Hepatocyte (in vitro differentiated cells): ENCODE data around the gene CACNG7. TPM values are rescaled to one million over a fixed set of nuclear protein-coding genes. Genes with fewer than 3 reads are reported as not detected.

Source experiments
- DNase-seq: peaks from one replicate; pipeline ENCODE4 v3.0.0-alpha.2; 2016; ENCODE audit warnings: low spot score
- H2AFZ ChIP-seq: fragments of 200-600 bp; sonication (generic); 2 replicates; pipeline ENCODE4 v1.6.0; 2016; ENCODE audit warnings: antibody characterized with exemption, mild to moderate bottlenecking
- H3K27ac ChIP-seq: fragments of 200-600 bp; sonication (generic); 2 replicates; pipeline ENCODE4 v1.5.1; 2016; ENCODE audit warnings: mild to moderate bottlenecking
- H3K27me3 ChIP-seq: fragments of 200-600 bp; sonication (generic); 2 replicates; pipeline ENCODE4 v1.6.1; 2016
- H3K36me3 ChIP-seq: fragments of 200-600 bp; sonication (generic); replicated peaks from 2 replicates; pipeline ENCODE4 v1.5.1; 2016; ENCODE audit warnings: low read depth; ENCODE audit not compliant: insufficient read depth
- H3K4me1 ChIP-seq: fragments of 200-600 bp; sonication (generic); 2 replicates; pipeline ENCODE4 v1.5.1; 2016; ENCODE audit warnings: mild to moderate bottlenecking, moderate library complexity; ENCODE audit not compliant: insufficient read depth
- H3K4me2 ChIP-seq: fragments of 200-600 bp; sonication (generic); 2 replicates; pipeline ENCODE4 v1.6.0; 2016
- H3K4me3 ChIP-seq: fragments of 200-600 bp; sonication (generic); 2 replicates; pipeline ENCODE4 v1.5.1; 2016; ENCODE audit warnings: mild to moderate bottlenecking
- H3K79me2 ChIP-seq: fragments of 200-600 bp; sonication (generic); 2 replicates; pipeline ENCODE4 v1.6.0; 2017; ENCODE audit warnings: mild to moderate bottlenecking
- H3K9me2 ChIP-seq: fragments of 200-600 bp; sonication (generic); replicated peaks from 2 replicates; pipeline ENCODE4 v1.6.0; 2017; ENCODE audit warnings: mild to moderate bottlenecking; ENCODE audit not compliant: insufficient read depth
- H3K9me3 ChIP-seq: fragments of 200-600 bp; sonication (generic); 2 replicates; pipeline ENCODE4 v1.5.1; 2016; ENCODE audit warnings: low read depth, mild to moderate bottlenecking
- H4K20me1 ChIP-seq: fragments of 200-600 bp; sonication (generic); 2 replicates; pipeline ENCODE4 v1.6.0; 2016; ENCODE audit warnings: mild to moderate bottlenecking; ENCODE audit not compliant: insufficient read depth, poor library complexity, severe bottlenecking
- EZH2 ChIP-seq: fragments of 200-600 bp; sonication (generic); IDR thresholded peaks from 2 replicates; pipeline ENCODE4 v1.6.1; 2016; ENCODE audit warnings: antibody characterized with exemption, mild to moderate bottlenecking, borderline replicate concordance
- EZH2phosphoT487 ChIP-seq: fragments of 200-600 bp; sonication (generic); IDR thresholded peaks from one replicate; pipeline ENCODE4 v1.6.1; 2018; ENCODE audit warnings: antibody characterized with exemption, mild to moderate bottlenecking, low read depth, moderate library complexity; ENCODE audit not compliant: unreplicated experiment, severe bottlenecking
- WGBS: methylation state at CpG from one replicate; pipeline ENCODE4 v1.1.6; 2016; ENCODE audit warnings: low lambda C conversion rate; ENCODE audit errors: missing lambda C conversion rate; 5-methylcytosine and 5-hydroxymethylcytosine counted together
- polyA plus RNA-seq: library from polyadenylated mRNA; unstranded; fragments of >200 nt; fragmentation: Nextera tagmentation; extraction: Ambion mirVana; gene quantifications from 2 replicates; pipeline ENCODE4 v1.2.1, GENCODE V29; 2016
- total RNA-seq: library from RNA; depleted of rRNA; stranded (reverse); fragments of >200 nt; gene quantifications from 2 replicates; pipeline ENCODE4 v1.2.3, GENCODE V29; 2014
- TF ChIP-seq, protein P1 (sequence below): fragments of 200-600 bp; sonication (generic); IDR thresholded peaks from 2 replicates; pipeline ENCODE4 v1.5.1; 2016; ENCODE audit warnings: antibody characterized with exemption, mild to moderate bottlenecking; ENCODE audit not compliant: poor library complexity

The CACNG7 gene, protein sequence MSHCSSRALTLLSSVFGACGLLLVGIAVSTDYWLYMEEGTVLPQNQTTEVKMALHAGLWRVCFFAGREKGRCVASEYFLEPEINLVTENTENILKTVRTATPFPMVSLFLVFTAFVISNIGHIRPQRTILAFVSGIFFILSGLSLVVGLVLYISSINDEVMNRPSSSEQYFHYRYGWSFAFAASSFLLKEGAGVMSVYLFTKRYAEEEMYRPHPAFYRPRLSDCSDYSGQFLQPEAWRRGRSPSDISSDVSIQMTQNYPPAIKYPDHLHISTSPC
- total RNA-seq, result 0.90 and 1.4 TPM in 2 replicates
- polyA plus RNA-seq, result 0.12 and 0.31 TPM in 2 replicates

DNA sequence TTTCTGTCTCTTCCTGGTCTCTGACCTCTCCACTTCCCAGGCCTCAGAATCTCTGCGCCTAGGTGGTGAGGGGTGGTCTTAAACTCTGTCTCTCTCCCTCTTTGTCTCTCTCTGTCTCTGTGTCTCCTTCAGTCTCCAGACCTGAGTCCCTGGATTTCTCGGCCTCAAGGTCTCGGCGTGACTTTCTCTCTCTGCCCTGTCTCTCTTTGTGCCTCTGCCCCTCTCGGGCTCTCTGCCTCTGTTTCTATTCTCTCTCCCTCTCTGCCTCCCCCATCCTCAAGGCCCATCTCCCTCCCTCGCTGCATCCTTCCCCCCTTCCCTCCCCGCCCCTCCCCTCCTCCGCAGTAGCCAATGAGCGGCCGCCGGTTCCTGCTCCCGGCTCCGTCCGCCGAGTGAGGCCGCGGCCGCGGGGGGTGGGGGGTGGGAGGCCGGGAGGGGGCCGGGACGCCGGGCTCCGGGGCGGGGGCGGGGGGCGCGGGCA is at the start of gene CACNG7:
TSS of gene CACNG7 (plus strand) at position 344 of the 481 bp plus-strand sequence. CDS start 3,554 bp downstream, outside the sequence.
- Histone ChIP-seq H3K79me2 (no peaks in the 10 kb centered on the region), H3K4me3 (no peak within 1 kb of the TSS), H3K27ac (no peak within 1 kb of the TSS), H3K4me1 (no peaks in the 10 kb centered on the region), H3K9me2 (no peaks in the 10 kb centered on the region), H3K4me2 (peak within 1 kb of the TSS; percentile 71), H2AFZ (no peak within 1 kb of the TSS), H3K27me3 (peaks cover 75% of the 10 kb centered on the region), H4K20me1 (no peaks in the 10 kb centered on the region), H3K36me3 (no peaks in the 10 kb centered on the region), H3K9me3 (no peaks in the 10 kb centered on the region)
- no peak for DNase-seq
- TF ChIP-seq EZH2, result no peak
- TF ChIP-seq EZH2phosphoT487, result peak; percentile 30
- 5% methylated on average over 4 of the region's 28 CpGs for WGBS

DNA sequence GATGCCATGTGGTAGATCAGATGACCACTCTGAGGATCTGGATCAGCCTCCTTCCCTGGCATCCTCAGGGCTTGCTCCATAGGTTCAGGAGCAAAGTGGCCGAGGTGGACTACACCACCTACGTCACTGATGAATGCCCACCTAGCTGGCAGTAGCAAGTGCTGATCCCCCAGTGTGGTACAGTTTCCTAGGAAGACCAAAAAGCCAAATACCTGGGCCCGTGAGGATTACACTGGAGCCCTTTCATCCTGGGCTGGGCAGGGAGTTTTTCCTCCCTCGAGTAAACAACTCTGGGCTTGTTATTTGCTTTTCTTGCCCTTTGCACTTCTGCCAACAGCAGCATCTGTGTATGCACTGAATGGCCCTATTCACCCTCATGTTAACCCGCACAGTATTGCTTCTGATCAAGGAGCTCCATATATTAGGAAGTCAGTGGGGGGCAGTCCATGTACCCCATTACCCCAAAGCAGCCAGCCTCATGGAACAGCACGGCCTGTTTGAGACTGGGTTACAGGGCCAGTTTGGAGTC is 44.7 kb upstream of the CACNG7 start:
- TF ChIP-seq EZH2phosphoT487 (no peak), EZH2 (no peak)
- TF ChIP-seq, protein P1, sequence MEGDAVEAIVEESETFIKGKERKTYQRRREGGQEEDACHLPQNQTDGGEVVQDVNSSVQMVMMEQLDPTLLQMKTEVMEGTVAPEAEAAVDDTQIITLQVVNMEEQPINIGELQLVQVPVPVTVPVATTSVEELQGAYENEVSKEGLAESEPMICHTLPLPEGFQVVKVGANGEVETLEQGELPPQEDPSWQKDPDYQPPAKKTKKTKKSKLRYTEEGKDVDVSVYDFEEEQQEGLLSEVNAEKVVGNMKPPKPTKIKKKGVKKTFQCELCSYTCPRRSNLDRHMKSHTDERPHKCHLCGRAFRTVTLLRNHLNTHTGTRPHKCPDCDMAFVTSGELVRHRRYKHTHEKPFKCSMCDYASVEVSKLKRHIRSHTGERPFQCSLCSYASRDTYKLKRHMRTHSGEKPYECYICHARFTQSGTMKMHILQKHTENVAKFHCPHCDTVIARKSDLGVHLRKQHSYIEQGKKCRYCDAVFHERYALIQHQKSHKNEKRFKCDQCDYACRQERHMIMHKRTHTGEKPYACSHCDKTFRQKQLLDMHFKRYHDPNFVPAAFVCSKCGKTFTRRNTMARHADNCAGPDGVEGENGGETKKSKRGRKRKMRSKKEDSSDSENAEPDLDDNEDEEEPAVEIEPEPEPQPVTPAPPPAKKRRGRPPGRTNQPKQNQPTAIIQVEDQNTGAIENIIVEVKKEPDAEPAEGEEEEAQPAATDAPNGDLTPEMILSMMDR, result no peak
- no peaks in the 10 kb centered on the region for H3K9me2 ChIP-seq

DNA sequence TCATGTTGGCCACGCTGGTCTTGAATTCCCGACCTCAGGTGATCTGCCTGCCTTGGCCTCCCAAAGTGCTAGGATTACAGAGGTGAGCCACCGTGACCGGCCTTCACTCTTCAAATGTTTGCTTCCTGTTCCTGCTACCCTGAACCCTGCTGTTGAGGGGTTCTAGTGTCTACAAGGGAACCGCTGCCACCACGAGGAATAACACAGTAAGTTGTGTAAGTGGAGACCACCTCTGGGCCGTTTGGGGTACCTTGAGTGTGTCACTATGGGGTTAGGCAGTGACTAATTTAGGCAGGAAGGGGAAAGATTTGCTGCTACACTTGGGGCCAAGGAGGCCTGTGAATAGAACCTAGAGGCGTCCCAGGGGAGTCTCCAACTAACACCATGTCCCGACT is 43.6 kb upstream of the CACNG7 start:
- TF ChIP-seq EZH2phosphoT487, result no peak
- no peak for TF ChIP-seq EZH2
- TF ChIP-seq, protein P1, result no peak
- Histone ChIP-seq H3K9me3 (no peaks in the 10 kb centered on the region), H3K27me3 (no peaks in the 10 kb centered on the region), H3K4me2 (peak overlapping the region; percentile 84), H3K79me2 (peaks cover 13% of the 10 kb centered on the region), H3K4me1 (peaks cover 31% of the 10 kb centered on the region), H3K27ac (peak overlapping the region; percentile 98), H3K36me3 (no peaks in the 10 kb centered on the region), H3K4me3 (no peak overlapping the region), H4K20me1 (no peaks in the 10 kb centered on the region), H3K9me2 (no peaks in the 10 kb centered on the region), H2AFZ (peak overlapping the region; percentile 38)
- no peak for DNase-seq
- 69% methylated on average over 9 of the region's 9 CpGs for WGBS

More for the DNA sequence above, 44.7 kb upstream of the CACNG7 start:
- Histone ChIP-seq H3K27me3 (no peaks in the 10 kb centered on the region), H4K20me1 (no peaks in the 10 kb centered on the region), H3K36me3 (no peaks in the 10 kb centered on the region), H3K79me2 (peaks cover 6% of the 10 kb centered on the region), H3K4me3 (no peak overlapping the region), H3K4me1 (peaks cover 31% of the 10 kb centered on the region), H3K9me3 (no peaks in the 10 kb centered on the region), H3K27ac (peak overlapping the region; percentile 65), H3K4me2 (no peak overlapping the region), H2AFZ (no peak overlapping the region)
- peak; percentile 57 for DNase-seq
- 67% methylated on average over 6 of the region's 6 CpGs for WGBS

- H3K4me3 ChIP-seq, result peak overlapping the region; percentile 24
Measured at GRCh38 chr19:53865918-53866864, 42.9 kb upstream of the CACNG7 start.

More at GRCh38 chr19:53865918-53866864, 42.9 kb upstream of the CACNG7 start:
- Histone ChIP-seq H3K4me1 (peaks cover 31% of the 10 kb centered on the region), H3K79me2 (peaks cover 19% of the 10 kb centered on the region), H3K27ac (peak overlapping the region; percentile 98), H3K9me3 (no peaks in the 10 kb centered on the region), H4K20me1 (no peaks in the 10 kb centered on the region), H3K9me2 (no peaks in the 10 kb centered on the region), H3K36me3 (no peaks in the 10 kb centered on the region), H2AFZ (peak overlapping the region; percentile 38), H3K27me3 (no peaks in the 10 kb centered on the region), H3K4me2 (peak overlapping the region; percentile 84)
- peak; percentile 91 for DNase-seq
- 7% methylated on average over 27 of the region's 50 CpGs for WGBS
- TF ChIP-seq, protein P1, result no peak
- TF ChIP-seq EZH2 (no peak), EZH2phosphoT487 (no peak)
